Stimulated activated CD4-positive, alpha-beta T cell treated with anti-CD3 and anti-CD28 coated beads, Interleukin-12 subunit alpha, Interleukin-12 subunit beta, amount 100 ng/mL, for 24 hours (primary cell): ENCODE data around the gene RABGAP1.

Experiments used
- DNase-seq, 2 experiments: peaks; one replicate each; pipeline ENCODE4 v3.0.0-alpha.2; 2020; ENCODE audit warnings: low read depth in 2 of 2

RABGAP1 gene

GRCh38 chr9:123081824-123082223 is 141.0 kb downstream of the RABGAP1 start:
- no peak for DNase-seq

DNA sequence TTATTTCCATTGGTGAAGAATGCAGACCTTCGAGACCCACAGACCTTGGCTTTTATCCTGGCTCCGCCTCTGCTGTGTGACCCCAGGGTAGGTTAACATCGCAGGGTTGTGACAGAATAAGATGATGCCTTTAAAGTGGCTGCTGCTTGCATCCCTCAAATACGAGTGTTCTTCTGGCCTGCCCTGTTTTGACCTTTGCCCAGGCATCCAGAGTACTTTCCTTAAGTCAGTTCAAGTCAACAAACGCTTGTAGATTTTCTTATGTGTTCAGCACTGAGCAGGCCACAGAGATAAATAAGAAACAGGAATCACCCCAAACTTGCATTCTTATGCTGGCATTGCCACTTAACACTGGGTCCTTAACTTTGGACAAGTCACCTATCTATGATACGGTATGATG is 142.9 kb downstream of the RABGAP1 start:
- DNase-seq, result no peak

GRCh38 chr9:123084256-123084655 is 143.4 kb downstream of the RABGAP1 start:
- DNase-seq, result no peak

- no peak for DNase-seq
Observed at GRCh38 chr9:123085916-123086315, 145.1 kb downstream of the RABGAP1 start.

DNA sequence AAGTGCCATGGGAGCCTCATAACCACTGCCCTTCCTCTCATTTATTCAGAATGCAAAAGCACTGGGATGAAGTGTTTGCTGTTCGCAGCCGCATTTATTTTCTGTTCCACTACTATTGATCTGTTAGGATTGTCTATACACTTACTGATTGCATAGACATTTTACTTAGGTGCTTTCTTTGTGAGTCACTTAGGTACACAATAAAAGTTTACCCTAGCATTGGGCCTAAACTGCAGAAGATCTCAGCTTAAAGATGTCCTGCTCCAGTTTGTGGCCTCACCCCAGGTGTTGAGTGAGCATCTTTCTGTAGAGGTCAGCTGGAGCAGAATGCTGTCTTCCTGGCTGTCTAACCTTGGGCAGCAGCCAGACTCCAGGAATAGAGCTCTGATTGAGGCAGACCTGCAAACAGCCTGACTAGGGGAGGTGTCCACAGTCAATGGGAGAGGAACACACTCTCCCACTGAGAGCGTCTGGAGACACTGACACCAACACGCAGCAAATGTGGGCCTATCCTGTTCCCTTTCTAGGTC is 146.6 kb downstream of the RABGAP1 start:
- no peak for DNase-seq

GRCh38 chr9:123089040-123089439 is 148.2 kb downstream of the RABGAP1 start:
- no peak for DNase-seq

DNA sequence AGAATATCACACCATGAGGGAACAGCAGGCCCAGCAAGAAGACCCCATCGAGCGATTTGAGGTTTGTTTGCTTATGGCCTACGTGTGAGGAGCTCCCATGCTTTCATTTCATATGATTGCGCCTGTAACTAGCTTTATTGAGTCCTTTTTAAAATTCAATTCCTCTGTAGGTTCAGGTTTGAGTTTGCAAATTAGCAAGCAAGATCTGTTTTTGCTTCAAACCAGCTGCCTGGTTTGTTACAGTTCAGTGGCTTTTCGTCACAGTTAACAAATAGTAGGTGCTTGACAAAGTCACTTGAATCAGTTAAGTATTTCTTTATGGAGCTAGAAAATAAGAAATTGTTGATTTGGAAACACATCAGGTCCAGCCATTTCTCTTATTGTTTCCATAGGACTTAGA is 149.0 kb downstream of the RABGAP1 start:
- no peak for DNase-seq

GRCh38 chr9:123090198-123090896 is 149.5 kb downstream of the RABGAP1 start:
- DNase-seq, result no peak

DNA sequence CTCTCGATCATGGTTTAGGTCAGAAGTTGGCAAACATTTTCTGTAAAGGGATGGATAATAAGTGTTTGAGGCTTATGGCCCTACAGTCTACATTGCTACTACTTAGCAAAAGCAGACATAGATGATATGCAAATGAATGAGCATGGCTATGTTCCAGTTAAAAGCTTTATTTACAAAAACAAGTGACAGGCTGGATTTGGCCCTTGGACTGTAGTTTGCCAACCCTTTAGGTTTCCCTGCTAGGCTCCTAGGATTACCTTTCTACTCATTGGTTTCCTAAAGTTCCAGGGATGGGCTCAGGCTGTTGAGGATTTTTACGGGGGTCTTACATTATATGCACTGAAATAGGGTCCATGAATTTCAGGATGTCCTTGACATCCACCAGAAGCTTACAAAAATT is 150.1 kb downstream of the RABGAP1 start:
- no peak for DNase-seq

DNA sequence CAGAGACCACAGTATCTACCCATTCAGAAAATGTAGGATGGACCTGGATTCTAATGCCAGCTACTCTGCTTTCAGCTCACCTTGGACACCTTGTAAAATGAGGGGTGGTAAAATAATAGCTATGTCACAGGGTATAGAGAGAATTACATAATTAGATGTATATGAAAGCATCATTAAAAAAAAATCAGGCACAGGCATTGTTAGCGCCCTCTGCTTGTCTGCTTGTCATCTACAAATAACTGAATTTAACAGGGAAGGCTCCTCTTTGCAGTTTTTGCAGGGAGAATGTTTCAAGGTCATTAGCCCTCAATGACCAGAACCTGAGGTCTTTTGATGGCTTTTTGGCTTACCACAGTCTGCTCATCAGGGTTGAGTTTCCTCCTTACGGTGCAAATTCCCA is 150.6 kb downstream of the RABGAP1 start:
- DNase-seq, result no peak

GRCh38 chr9:123093141-123093540 is 152.3 kb downstream of the RABGAP1 start:
- no peak for DNase-seq

- DNase-seq, result no peak
Observed at GRCh38 chr9:123096987-123097386, 156.2 kb downstream of the RABGAP1 start.

DNA sequence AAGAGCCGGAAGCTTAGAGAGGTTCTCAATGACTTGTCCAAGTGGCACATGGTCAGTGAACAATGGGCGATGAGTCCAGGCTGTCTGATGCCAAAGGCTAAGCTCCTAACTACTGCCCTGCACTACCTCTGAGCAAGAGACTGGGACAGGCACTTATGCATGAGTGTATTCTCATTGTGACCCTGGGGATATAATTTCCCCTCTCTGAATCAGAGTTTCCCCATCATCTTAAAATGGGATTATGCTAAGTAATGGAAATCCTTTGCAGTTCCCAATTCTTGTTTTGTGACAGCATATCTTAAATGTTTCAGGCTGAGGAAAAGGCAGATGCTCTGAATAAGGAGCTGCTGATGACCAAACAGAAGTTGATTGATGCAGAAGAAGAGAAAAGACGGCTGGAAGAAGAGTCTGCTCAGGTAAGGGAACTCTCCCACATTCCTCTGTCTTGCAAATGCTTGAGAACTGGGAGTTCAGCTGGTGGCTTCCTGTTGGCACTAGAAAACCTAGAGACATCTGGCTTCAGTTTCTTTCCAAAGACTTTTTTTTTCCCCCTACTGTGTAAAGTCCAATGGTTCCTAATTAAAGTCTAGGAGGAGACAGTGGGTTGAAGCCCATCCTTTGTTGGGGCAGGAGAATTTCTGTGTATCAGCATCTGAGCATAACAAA is 156.7 kb downstream of the RABGAP1 start:
- no peak for DNase-seq

DNA sequence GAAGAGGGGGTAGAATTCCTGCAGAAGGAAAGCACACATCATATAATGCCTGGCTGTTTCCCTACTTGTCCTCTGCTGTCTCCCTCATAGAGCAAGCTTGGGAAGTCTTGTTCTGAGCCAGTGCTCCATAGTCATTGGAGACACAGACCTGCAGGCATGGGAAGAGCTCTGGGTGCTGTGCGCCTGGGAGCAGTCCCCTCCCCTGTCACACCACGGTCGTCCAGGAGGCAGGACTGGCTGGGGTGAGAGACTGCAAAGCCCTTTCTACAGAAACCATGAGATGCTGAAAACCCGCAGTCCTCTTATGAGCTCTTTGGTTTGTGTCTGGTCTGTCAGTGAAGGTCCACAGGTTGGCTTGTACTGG is 157.3 kb downstream of the RABGAP1 start:
- no peak for DNase-seq

- DNase-seq, result no peak
Observed at GRCh38 chr9:123099042-123099441, 158.2 kb downstream of the RABGAP1 start.

- no peak for DNase-seq
Observed at GRCh38 chr9:123099548-123099947, 158.7 kb downstream of the RABGAP1 start.

- DNase-seq, result no peak
Observed at GRCh38 chr9:123102375-123103113, 161.7 kb downstream of the RABGAP1 start.

GRCh38 chr9:123104807-123105206 is 164.0 kb downstream of the RABGAP1 start:
- no peak for DNase-seq

DNA sequence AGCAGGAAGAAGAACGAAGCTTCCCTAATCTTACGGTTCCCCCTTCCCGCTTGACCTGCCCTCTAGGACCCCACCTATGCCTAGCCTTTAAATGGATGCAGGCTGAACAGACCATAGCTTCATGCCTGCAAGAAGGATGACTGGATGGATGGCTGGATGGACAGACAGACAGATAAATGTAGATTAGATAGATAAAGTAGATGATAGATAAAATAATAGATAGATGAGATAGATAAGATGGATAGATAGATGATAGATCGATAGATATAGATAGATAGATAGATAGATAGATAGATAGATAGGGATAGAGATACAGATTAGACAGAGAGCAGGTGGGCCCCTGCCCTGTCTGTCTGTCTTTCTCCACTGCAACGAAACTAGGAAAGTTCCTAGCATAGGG is 164.7 kb downstream of the RABGAP1 start:
- no peak for DNase-seq

DNA sequence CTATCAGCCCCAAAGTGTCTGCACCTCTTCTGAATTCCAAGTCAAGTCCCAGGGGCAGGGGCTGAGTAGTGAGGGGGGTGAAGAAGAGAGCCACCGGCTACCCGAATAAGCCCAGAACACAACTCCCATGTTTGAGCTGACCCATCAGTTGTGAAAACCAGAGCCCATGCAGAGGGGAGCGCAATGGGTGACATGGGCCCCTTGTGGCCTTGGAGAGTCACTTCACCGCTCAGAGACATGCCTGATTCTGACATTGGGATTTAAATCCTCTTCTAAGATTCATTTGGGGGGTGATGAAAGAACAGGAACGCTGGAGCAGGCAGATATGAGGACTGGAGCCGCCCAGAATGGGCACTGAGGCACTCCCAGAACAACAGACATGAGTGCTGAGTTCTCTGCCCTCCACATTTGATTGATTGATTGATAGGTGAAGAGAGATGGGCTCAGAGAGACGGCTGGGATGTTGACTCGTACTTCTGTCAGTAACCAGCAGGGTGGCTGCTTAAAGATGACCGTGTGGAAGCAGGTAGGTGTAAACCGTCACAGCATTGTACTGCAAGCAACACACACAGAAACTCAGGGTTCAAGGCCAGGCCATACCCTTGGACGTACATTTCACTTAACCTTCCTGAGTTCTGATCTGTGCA is 166.9 kb downstream of the RABGAP1 start:
- no peak for DNase-seq

GRCh38 chr9:123108976-123109375 is 168.2 kb downstream of the RABGAP1 start:
- no peak for DNase-seq
